ENCODE measurements around the gene TRAK2. TPM values are rescaled to one million over a fixed set of nuclear protein-coding genes. Genes with fewer than 3 reads are reported as not detected.
A peak's percentile ranks its signal among the peaks of the same experiment; 100 is the strongest.

TRAK2 gene
- total RNA-seq, 4 donors from 2014 or later: 16.1 to 46.7 (median 26.5) TPM

DNA sequence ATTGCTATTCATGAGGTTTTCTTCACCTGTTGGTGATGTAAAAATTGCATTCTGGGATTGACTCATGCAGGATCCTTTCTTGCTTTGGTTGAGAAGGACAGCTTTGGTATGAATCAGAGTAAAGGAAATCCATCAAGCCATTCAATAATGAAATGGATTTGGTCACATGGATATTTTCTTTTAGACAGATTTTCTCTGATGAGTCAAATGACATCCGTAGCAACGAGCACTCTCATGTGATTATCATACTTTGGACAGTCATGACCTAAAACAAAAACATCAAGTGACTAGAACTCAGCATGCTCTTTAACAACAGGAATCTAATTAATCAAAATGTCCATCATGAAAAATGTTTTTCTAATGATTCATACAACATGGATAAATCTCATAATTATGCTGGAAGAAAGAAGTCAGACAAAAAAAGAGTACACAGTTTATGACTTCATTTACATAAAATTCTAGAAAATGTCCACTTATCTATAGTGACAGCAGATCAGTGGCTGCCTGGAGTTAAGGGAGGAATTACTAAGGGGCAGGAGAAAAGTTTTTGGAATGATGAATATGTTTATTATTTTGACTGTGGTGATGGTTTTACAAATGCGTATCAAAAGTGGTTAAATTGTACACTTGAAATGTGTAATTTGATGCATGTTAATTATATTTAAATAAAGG, 30.7 kb downstream of the TRAK2 start:
- no peaks in the 10 kb centered on the region for H3K27me3 ChIP-seq
- intact Hi-C loops (cut with DNase I; ENCODE audit: low total_unique reads) (no loop called here), in situ Hi-C loops (cut with MboI; ENCODE audit: low sequenced_read_pairs in 4 of 4) (no loop called here)
- TF ChIP-seq, protein P1, sequence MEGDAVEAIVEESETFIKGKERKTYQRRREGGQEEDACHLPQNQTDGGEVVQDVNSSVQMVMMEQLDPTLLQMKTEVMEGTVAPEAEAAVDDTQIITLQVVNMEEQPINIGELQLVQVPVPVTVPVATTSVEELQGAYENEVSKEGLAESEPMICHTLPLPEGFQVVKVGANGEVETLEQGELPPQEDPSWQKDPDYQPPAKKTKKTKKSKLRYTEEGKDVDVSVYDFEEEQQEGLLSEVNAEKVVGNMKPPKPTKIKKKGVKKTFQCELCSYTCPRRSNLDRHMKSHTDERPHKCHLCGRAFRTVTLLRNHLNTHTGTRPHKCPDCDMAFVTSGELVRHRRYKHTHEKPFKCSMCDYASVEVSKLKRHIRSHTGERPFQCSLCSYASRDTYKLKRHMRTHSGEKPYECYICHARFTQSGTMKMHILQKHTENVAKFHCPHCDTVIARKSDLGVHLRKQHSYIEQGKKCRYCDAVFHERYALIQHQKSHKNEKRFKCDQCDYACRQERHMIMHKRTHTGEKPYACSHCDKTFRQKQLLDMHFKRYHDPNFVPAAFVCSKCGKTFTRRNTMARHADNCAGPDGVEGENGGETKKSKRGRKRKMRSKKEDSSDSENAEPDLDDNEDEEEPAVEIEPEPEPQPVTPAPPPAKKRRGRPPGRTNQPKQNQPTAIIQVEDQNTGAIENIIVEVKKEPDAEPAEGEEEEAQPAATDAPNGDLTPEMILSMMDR (IDR thresholded peaks at IDR 0.05 in 4 of 5, conservative IDR thresholded peaks at IDR 0.05 in 1 of 5): no peak
- TF ChIP-seq POLR2A (IDR thresholded peaks at IDR 0.05): no peak
- H3K36me3 ChIP-seq: no peaks in the 10 kb centered on the region
- H3K27ac ChIP-seq: peak overlapping the region in 2 of 4 donors; percentile 41 to 50
- H3K9me3 ChIP-seq: no peaks in the 10 kb centered on the region
- ATAC-seq (peak in 1 of 2 donors; percentile 55), DNase-seq (no peak)
- peaks cover 29 to 34% of the 10 kb centered on the region in 2 donors for H3K4me1 ChIP-seq
- no peak overlapping the region for H3K4me3 ChIP-seq

DNA sequence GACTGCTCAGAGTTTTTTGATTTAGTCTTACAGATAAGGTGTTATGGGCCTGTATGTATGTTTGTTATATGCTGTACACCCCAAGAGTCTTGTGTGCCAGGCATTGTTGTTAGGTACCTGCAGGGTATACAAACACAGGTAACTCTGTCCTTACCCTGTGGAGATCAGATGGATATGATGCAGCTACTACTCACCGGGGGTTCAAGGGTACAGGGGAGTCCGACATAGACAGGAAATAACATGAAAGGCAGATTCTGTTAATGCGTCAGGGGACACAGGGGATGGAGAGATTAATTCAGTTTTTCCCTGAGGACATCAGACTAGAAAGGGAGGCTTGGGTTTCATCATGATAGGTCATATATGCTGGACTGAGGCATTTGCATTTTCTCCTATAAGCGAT, 31.3 kb downstream of the TRAK2 start:
- Histone ChIP-seq H3K4me3 (no peak overlapping the region), H3K27ac (peak overlapping the region in 2 of 4 donors; percentile 41 to 50), H3K27me3 (no peaks in the 10 kb centered on the region), H3K9me3 (no peaks in the 10 kb centered on the region), H3K4me1 (peaks cover 29 to 33% of the 10 kb centered on the region in 2 donors), H3K36me3 (no peaks in the 10 kb centered on the region)
- intact Hi-C loops (cut with DNase I; ENCODE audit: low total_unique reads) (no loop called here), in situ Hi-C loops (cut with MboI; ENCODE audit: low sequenced_read_pairs in 4 of 4) (no loop called here)
- no peak for TF ChIP-seq POLR2A (IDR thresholded peaks at IDR 0.05)
- TF ChIP-seq, protein P1 (IDR thresholded peaks at IDR 0.05 in 4 of 5, conservative IDR thresholded peaks at IDR 0.05 in 1 of 5): no peak
- no peak for ATAC-seq
- DNase-seq: no peak

DNA sequence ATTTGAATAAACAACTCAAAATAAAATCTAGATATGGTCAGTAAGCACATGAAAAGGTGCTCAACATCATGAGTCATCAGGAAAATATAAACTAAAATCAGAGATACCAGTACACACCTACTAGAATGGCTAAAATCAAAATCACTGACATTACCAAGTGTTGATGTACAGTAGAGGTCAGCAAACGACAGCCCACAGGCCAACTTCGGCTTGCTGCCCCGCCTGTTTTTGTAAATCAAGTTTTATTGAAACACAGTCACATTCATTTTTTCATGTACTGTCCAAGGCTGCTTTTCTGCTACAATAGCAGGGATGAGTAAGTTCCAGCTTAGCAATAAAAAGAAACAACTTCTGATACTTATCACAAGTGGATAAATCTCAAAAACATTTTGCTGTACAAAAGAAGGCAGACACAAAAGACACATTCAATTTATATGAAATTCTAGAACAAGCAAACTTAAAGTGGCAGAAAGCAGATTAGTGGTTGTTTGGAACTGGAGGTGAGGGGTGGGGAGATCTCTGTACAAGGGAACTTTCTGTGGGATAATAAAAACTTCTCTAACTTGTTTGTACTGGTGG, 32.1 kb downstream of the TRAK2 start:
- H3K36me3 ChIP-seq: no peaks in the 10 kb centered on the region
- no peaks in the 10 kb centered on the region for H3K27me3 ChIP-seq
- TF ChIP-seq, protein P1 (IDR thresholded peaks at IDR 0.05 in 4 of 5, conservative IDR thresholded peaks at IDR 0.05 in 1 of 5): no peak
- TF ChIP-seq POLR2A (IDR thresholded peaks at IDR 0.05): no peak
- no peak overlapping the region for H3K4me3 ChIP-seq
- DNase-seq (no peak), ATAC-seq (no peak)
- peak overlapping the region in 2 of 4 donors; percentile 41 to 50 for H3K27ac ChIP-seq
- in situ Hi-C loops (cut with MboI; ENCODE audit: low sequenced_read_pairs in 4 of 4) (no loop called here), intact Hi-C loops (cut with DNase I; ENCODE audit: low total_unique reads) (no loop called here)
- no peaks in the 10 kb centered on the region for H3K9me3 ChIP-seq
- peaks cover 29 to 34% of the 10 kb centered on the region in 2 donors for H3K4me1 ChIP-seq

DNA sequence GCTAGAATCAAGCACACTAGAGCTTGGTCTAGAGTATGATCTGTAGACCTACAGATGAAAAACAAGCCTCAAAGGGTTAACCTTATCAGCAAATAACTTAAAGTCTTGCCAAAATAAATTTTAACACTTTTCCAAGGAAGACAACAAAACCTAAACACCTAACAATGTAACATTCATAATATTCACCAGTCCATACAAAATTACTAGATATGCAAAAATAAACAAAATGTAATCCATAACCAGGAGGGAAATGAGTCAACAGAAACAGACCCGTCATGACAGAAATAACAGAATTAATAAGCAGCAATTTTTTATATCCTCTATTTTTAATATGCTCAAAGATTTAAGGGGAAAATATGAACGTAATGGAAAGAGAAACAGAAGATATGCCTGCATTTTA, 36.1 kb downstream of the TRAK2 start:
- in situ Hi-C loops (cut with MboI; ENCODE audit: low sequenced_read_pairs in 4 of 4): no loop called here
- peak overlapping the region in 3 of 4 donors; percentile 0 to 62 (median 58) for H3K27ac ChIP-seq
- peaks cover 45 to 58% of the 10 kb centered on the region in 2 donors for H3K4me1 ChIP-seq
- H3K9me3 ChIP-seq: no peaks in the 10 kb centered on the region
- H3K27me3 ChIP-seq: no peaks in the 10 kb centered on the region
- no peaks in the 10 kb centered on the region for H3K36me3 ChIP-seq
- DNase-seq (no peak), ATAC-seq (no peak)
- TF ChIP-seq POLR2A (IDR thresholded peaks at IDR 0.05): no peak
- TF ChIP-seq, protein P1 (IDR thresholded peaks at IDR 0.05 in 4 of 5, conservative IDR thresholded peaks at IDR 0.05 in 1 of 5): no peak
- intact Hi-C loops (cut with DNase I; ENCODE audit: low total_unique reads): no loop called here
- no peak overlapping the region for H3K4me3 ChIP-seq

Data from gastrocnemius medialis (tissue), 4 donors.